GM12865 (cell line): Measurements from ENCODE around the gene PRSS21.

ENCODE experiments used
- DNase-seq: peaks from one replicate; pipeline ENCODE4 v3.0.0; 2010; ENCODE audit warnings: low read depth
- H3K4me3 ChIP-seq: 2 replicates; pipeline ENCODE4 v1.5.1; 2011; ENCODE audit warnings: mild to moderate bottlenecking, low read depth, low read length, control low read depth
- CTCF ChIP-seq: IDR thresholded peaks from 2 replicates; pipeline ENCODE4 v1.5.1; 2011; ENCODE audit warnings: low read length, control low read depth, low read depth, inconsistent platforms; ENCODE audit not compliant: insufficient read depth; ENCODE audit errors: missing control alignments

PRSS21 gene

DNA sequence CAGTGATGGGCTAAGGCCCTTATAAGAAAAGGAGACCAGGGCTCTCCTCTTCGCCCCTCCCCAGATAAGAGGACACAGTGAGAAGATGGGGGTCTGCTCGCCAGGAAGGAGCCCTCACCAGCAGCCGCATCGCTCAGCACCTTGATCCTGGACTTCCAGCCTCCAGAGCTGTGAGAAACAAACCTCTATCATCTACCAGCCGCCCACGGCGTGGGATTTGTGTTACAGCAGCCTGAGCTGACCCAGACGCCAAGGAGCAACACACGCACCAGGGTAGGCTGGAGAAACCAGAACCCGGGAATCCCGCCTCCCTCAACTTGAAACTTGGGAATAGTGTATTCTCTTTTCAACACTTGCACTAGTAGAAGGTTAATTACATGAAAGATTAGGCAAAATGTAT lies 8.9 kb downstream of the PRSS21 start:
- DNase-seq = no peak
- no peak overlapping the region for H3K4me3 ChIP-seq
- no peak for TF ChIP-seq CTCF

DNA sequence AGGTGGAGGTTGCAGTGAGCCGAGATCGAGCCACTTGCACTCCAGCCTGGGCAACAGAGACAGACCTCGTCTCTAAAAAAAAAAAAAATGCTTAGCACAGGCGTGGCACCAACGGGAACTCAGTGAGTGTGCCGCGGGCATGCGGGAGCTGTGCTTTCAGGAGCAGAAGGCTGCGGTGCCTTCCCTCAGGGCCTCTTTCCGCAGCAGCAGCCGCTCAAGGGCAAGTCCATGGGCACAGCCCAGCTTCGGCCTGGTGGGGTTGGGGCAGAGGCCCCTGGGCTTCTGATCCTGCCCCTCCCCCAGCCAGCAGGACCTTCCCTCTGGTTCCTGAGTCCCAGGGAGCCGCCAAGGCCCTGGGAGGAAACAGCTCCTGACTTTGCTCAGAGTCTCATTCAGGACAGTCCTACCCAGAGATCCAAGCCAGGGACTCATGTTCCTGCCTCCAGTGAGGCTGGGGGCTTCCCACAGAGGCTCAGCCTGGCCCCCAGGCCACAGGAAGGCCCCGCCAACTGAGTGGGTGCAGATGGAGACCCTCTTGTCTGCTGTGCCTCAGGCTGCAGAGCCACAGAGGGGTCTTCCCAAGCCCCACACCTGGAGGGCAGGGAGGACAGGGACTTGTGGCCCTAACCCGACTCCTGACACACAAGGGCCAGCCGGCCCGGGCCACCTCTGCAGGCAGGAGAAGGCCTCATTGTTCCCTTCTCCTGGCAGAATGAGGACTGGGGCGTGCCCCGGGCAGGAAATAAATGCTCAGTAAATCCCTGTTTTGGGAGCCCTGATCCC lies 9.7 kb downstream of the PRSS21 start:
- TF ChIP-seq CTCF = no peak
- no peak for DNase-seq
- H3K4me3 ChIP-seq = no peak overlapping the region

DNA sequence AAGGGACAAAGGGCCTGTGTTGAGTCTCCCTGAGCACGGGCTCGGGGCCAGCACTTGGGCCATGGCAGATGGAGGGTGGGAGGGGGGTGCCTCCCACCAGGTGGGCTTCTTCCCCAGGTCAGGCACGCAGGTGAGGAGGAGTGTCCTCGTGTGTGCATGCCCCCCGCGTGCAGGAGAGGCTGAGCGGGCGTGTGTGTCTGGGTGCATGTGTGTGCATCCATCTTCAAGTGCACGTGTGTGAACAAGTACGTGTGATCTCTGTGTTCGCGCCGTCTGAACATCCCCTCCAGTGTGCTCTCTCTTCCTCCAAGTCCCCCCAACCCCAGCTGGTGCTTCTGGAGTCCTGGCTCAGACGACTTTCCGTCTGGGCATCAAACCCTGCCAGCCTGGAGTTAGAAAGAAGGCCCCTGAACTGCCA lies 10.3 kb downstream of the PRSS21 start:
- no peak overlapping the region for H3K4me3 ChIP-seq
- no peak for DNase-seq
- TF ChIP-seq CTCF = no peak

GRCh38 chr16:2827831-2828520 lies 10.9 kb downstream of the PRSS21 start:
- no peak for DNase-seq
- no peak for TF ChIP-seq CTCF
- no peak overlapping the region for H3K4me3 ChIP-seq

GRCh38 chr16:2828521-2828840 lies 11.4 kb downstream of the PRSS21 start:
- TF ChIP-seq CTCF = no peak
- H3K4me3 ChIP-seq = no peak overlapping the region
- DNase-seq = no peak

- DNase-seq = no peak
These were observed 11.9 kb downstream of the PRSS21 start for GRCh38 chr16:2828876-2829430.

More at GRCh38 chr16:2828876-2829430, 11.9 kb downstream of the PRSS21 start:
- H3K4me3 ChIP-seq = no peak overlapping the region
- no peak for TF ChIP-seq CTCF
